Measurements from ENCODE around the gene SEC61A1. TPM values are rescaled to one million over a fixed set of nuclear protein-coding genes. Genes with fewer than 3 reads are reported as not detected.

SEC61A1 gene
- total RNA-seq, 1 experiment from 2014 or later: 246 TPM

DNA sequence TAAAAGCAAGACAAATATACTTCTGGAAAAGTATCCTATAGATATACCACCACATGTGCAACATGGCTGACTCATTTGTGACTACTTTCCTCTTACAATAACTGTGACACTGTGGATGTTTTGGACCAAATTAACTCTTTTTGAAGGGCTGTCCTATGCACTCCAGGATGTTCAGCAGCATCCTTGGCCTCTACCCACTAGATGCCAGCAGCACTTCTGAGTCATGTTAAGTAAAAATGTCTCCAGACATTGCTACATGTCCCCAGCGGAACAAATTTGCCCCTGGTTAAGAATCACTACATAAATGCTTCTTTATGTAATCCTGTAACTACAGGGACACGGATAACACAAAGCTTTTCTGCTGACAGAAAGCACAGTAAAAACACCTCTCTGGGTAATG is 39.3 kb downstream of the SEC61A1 start:
- DNase-seq (ENCODE audit: low read depth, low spot score) (no peak), ATAC-seq (no peak)
- TF ChIP-seq SIN3A (IDR thresholded peaks at IDR 0.05; ENCODE audit: borderline replicate concordance, insufficient read depth, low read depth, low read length) (no peak), POLR2AphosphoS5 (IDR thresholded peaks at IDR 0.05; ENCODE audit: low read depth, low read length) (no peak), TCF7L2 (IDR thresholded peaks at IDR 0.05; ENCODE audit: low read depth, low read length) (no peak)
- TF ChIP-seq, protein P1, sequence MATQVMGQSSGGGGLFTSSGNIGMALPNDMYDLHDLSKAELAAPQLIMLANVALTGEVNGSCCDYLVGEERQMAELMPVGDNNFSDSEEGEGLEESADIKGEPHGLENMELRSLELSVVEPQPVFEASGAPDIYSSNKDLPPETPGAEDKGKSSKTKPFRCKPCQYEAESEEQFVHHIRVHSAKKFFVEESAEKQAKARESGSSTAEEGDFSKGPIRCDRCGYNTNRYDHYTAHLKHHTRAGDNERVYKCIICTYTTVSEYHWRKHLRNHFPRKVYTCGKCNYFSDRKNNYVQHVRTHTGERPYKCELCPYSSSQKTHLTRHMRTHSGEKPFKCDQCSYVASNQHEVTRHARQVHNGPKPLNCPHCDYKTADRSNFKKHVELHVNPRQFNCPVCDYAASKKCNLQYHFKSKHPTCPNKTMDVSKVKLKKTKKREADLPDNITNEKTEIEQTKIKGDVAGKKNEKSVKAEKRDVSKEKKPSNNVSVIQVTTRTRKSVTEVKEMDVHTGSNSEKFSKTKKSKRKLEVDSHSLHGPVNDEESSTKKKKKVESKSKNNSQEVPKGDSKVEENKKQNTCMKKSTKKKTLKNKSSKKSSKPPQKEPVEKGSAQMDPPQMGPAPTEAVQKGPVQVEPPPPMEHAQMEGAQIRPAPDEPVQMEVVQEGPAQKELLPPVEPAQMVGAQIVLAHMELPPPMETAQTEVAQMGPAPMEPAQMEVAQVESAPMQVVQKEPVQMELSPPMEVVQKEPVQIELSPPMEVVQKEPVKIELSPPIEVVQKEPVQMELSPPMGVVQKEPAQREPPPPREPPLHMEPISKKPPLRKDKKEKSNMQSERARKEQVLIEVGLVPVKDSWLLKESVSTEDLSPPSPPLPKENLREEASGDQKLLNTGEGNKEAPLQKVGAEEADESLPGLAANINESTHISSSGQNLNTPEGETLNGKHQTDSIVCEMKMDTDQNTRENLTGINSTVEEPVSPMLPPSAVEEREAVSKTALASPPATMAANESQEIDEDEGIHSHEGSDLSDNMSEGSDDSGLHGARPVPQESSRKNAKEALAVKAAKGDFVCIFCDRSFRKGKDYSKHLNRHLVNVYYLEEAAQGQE (IDR thresholded peaks at IDR 0.05; ENCODE audit: insufficient read depth in 1 of 2, low read depth in 2 of 2, low read length in 1 of 2): no peak
- TF ChIP-seq, protein P2, sequence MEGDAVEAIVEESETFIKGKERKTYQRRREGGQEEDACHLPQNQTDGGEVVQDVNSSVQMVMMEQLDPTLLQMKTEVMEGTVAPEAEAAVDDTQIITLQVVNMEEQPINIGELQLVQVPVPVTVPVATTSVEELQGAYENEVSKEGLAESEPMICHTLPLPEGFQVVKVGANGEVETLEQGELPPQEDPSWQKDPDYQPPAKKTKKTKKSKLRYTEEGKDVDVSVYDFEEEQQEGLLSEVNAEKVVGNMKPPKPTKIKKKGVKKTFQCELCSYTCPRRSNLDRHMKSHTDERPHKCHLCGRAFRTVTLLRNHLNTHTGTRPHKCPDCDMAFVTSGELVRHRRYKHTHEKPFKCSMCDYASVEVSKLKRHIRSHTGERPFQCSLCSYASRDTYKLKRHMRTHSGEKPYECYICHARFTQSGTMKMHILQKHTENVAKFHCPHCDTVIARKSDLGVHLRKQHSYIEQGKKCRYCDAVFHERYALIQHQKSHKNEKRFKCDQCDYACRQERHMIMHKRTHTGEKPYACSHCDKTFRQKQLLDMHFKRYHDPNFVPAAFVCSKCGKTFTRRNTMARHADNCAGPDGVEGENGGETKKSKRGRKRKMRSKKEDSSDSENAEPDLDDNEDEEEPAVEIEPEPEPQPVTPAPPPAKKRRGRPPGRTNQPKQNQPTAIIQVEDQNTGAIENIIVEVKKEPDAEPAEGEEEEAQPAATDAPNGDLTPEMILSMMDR (IDR thresholded peaks at IDR 0.05): no peak
- Histone ChIP-seq H3K4me1 (ENCODE audit: control insufficient read depth, insufficient read depth, low read length) (no peaks in the 10 kb centered on the region), H3K27ac (ENCODE audit: low read length) (no peak overlapping the region), H3K9me3 (ENCODE audit: control insufficient read depth, insufficient read depth, low read depth, low read length) (no peaks in the 10 kb centered on the region), H3K36me3 (ENCODE audit: control insufficient read depth, insufficient read depth, low read length) (peaks cover 7% of the 10 kb centered on the region), H3K27me3 (ENCODE audit: control insufficient read depth, insufficient read depth, low read length) (no peaks in the 10 kb centered on the region), H3K4me3 (ENCODE audit: low read depth in 2 of 2, low read length in 2 of 2) (no peak overlapping the region)
- in situ Hi-C loops (cut with HindIII; ENCODE audit: low pct_unique_long_range_greater_than_20kb, low sequenced_read_pairs): no loop called here
- CTCF ChIA-PET: interaction anchor here (0.6 kb wide), 1 partner anchor 517 kb away, joined by 11 read pairs; no protein-coding TSS in a partner anchor
- no TSS peak for BruUV-seq (replicated peaks)
- intact Hi-C loops (cut with micrococcal nuclease; ENCODE audit: unreplicated experiment): no loop called here
- POLR2A ChIA-PET: no interaction called here

DNA sequence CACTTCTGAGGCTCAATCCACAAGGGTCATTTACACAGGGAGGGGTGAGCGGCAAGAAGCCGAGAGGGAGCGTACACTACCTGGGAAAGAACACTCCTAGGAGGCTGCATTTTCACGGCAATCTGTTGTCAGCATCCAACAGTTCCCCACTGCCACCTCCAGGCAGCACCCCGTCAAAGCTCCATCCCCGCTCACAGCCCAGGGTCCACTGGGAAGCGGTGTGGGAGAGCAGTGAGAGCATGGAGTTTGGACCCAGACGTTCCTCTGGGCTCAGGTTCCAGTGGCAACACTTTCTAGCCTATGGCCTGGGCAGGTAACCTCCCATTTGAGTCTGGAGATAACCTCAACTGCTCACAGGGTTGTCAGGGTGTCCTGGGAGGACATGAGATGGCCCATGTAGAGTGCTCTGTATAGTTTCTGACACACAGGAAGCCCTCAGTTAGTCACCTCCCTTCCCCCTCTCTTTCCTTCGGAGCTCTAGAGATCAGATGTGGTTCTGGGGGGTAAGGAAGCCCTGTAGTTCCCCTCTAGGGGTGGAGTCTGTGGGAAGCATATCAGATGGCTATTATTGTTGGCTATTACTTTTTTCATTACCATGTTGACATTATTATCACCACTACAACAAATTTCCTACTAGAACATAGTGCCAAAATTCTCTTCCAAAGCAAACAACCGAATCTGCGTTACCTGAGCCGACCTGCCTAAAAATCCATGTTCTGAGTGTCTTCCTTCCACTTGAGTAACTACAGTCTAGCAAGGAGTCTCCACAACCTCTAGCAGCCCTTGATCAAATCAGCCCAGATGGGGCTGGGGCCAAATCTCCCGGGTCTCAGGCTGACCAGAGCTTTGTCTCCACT is 42.3 kb downstream of the SEC61A1 start:
- CTCF ChIA-PET: interaction anchor here (0.6 to 1.7 kb wide), 4 partner anchors 10 to 40 kb away, joined by 3 to 7 read pairs (median 4); no protein-coding TSS in a partner anchor
- intact Hi-C loops (cut with micrococcal nuclease; ENCODE audit: unreplicated experiment) (no loop called here), in situ Hi-C loops (cut with HindIII; ENCODE audit: low pct_unique_long_range_greater_than_20kb, low sequenced_read_pairs) (no loop called here)
- 0 out of 2 replicates have a peak, but pooled peaks have one; percentile 3 for ATAC-seq
- POLR2A ChIA-PET: no interaction called here
- H3K27me3 ChIP-seq (ENCODE audit: control insufficient read depth, insufficient read depth, low read length): no peaks in the 10 kb centered on the region
- TF ChIP-seq, protein P1 (IDR thresholded peaks at IDR 0.05; ENCODE audit: insufficient read depth in 1 of 2, low read depth in 2 of 2, low read length in 1 of 2): no peak
- TF ChIP-seq POLR2AphosphoS5 (IDR thresholded peaks at IDR 0.05; ENCODE audit: low read depth, low read length): no peak
- no peak for TF ChIP-seq TCF7L2 (IDR thresholded peaks at IDR 0.05; ENCODE audit: low read depth, low read length)
- TF ChIP-seq SIN3A (IDR thresholded peaks at IDR 0.05; ENCODE audit: borderline replicate concordance, insufficient read depth, low read depth, low read length): no peak
- TF ChIP-seq, protein P2 (IDR thresholded peaks at IDR 0.05): no peak
- H3K27ac ChIP-seq (ENCODE audit: low read length): no peak overlapping the region
- no TSS peak for BruUV-seq (replicated peaks)
- no peaks in the 10 kb centered on the region for H3K9me3 ChIP-seq (ENCODE audit: control insufficient read depth, insufficient read depth, low read depth, low read length)
- no peak overlapping the region for H3K4me3 ChIP-seq (ENCODE audit: low read depth in 2 of 2, low read length in 2 of 2)
- no peak for DNase-seq (ENCODE audit: low read depth, low spot score)
- no peaks in the 10 kb centered on the region for H3K4me1 ChIP-seq (ENCODE audit: control insufficient read depth, insufficient read depth, low read length)
- H3K36me3 ChIP-seq (ENCODE audit: control insufficient read depth, insufficient read depth, low read length): peaks cover 24% of the 10 kb centered on the region
